Spleen (tissue), 7 donors: Measurements from ENCODE around the gene TMPRSS6.

Source experiments
- POLR2A ChIP-seq, 3 donors: fragments of 450-650 bp; IDR thresholded peaks; one replicate each; pipeline ENCODE4 v1.5.1; 2017; ENCODE audit warnings: antibody characterized with exemption in 3 of 3, mild to moderate bottlenecking in 1 of 3
- POLR2AphosphoS5 ChIP-seq, 3 donors: sonication (generic); formaldehyde crosslinking; IDR thresholded peaks; one replicate each; pipeline ENCODE4 v1.5.1; 2017; ENCODE audit warnings: antibody characterized with exemption in 3 of 3
- TF ChIP-seq, protein P1 (sequence below), 11 experiments: fragments of 200-600 bp in 7 of 11; fragments of 450-650 bp in 4 of 11; sonication (generic) in 4 of 11; IDR thresholded peaks in 8 of 11; conservative IDR thresholded peaks in 3 of 11; 1 replicate in 7 of 11; 2 replicates in 4 of 11; pipeline versions ENCODE4 v1.4.0 to v1.8.0; 2016 to 2021; ENCODE audit warnings: antibody characterized with exemption in 11 of 11, inconsistent platforms in 4 of 11, mild to moderate bottlenecking in 1 of 11
- donor health status: DM: no; HTN: no; CAD: no; lungs with moderate emphysema.
- donor health status: DM: no; HTN: no; CAD: no.
- donor health status: DM: no; HTN: no; CAD: no.

DNA sequence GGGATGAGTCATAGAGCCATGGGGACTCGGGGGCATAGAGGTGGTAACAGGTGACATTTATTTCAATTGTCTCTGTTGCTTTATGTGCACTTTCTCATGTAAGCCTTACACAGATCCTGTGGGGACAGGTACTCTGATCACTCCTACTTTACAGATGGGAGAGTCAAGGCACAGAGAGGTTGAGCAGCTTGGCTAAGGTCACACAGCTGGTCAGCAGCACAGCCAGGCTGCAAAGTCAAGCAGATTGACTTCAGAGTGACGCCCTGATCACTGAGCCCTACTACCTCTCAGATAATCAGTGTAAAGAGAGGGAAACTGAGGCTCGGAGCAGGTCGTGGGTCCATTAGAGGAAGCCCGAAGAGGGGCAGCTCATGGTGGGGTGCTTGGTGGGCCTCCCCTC lies 3.5 kb downstream of the TMPRSS6 start:
- TF ChIP-seq POLR2AphosphoS5 (IDR thresholded peaks at IDR 0.05), result no peak
- TF ChIP-seq, protein P1, sequence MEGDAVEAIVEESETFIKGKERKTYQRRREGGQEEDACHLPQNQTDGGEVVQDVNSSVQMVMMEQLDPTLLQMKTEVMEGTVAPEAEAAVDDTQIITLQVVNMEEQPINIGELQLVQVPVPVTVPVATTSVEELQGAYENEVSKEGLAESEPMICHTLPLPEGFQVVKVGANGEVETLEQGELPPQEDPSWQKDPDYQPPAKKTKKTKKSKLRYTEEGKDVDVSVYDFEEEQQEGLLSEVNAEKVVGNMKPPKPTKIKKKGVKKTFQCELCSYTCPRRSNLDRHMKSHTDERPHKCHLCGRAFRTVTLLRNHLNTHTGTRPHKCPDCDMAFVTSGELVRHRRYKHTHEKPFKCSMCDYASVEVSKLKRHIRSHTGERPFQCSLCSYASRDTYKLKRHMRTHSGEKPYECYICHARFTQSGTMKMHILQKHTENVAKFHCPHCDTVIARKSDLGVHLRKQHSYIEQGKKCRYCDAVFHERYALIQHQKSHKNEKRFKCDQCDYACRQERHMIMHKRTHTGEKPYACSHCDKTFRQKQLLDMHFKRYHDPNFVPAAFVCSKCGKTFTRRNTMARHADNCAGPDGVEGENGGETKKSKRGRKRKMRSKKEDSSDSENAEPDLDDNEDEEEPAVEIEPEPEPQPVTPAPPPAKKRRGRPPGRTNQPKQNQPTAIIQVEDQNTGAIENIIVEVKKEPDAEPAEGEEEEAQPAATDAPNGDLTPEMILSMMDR (IDR thresholded peaks at IDR 0.05 in 8 of 11, conservative IDR thresholded peaks at IDR 0.05 in 3 of 11), result no peak
- no peak for TF ChIP-seq POLR2A (IDR thresholded peaks at IDR 0.05)
